Testis (tissue), 3 donors: Measurements from ENCODE around the gene ALAD. TPM values are rescaled to one million over a fixed set of nuclear protein-coding genes. Genes with fewer than 3 reads are reported as not detected.

Experiments
- DNase-seq: peaks from one replicate; pipeline ENCODE4 v3.0.0-alpha.2; 2019
- H3K27ac ChIP-seq, 2 donors: fragments of 200-600 bp; sonication (generic); one replicate each; pipeline ENCODE4 v1.5.1; 2019
- H3K27me3 ChIP-seq: fragments of 200-600 bp; sonication (generic); one replicate; pipeline ENCODE4 v1.5.1; 2019
- H3K36me3 ChIP-seq: fragments of 200-600 bp; sonication (generic); one replicate; pipeline ENCODE4 v1.5.1; 2017; ENCODE audit warnings: low read depth; ENCODE audit errors: missing control alignments
- H3K4me1 ChIP-seq: fragments of 200-600 bp; sonication (generic); one replicate; pipeline ENCODE4 v1.5.1; 2019
- H3K4me3 ChIP-seq, 2 donors: fragments of 200-600 bp; sonication (generic); one replicate each; pipeline ENCODE4 v1.5.1; 2017 to 2019
- H3K9me3 ChIP-seq: fragments of 200-600 bp; sonication (generic); one replicate; pipeline ENCODE4 v1.5.1; 2017
- POLR2A ChIP-seq: fragments of 450-650 bp; IDR thresholded peaks from one replicate; pipeline ENCODE4 v1.6.1; 2017; ENCODE audit warnings: antibody characterized with exemption, mild to moderate bottlenecking, moderate library complexity
- WGBS, 2 donors: methylation state at CpG; one replicate each; pipeline ENCODE4 v1.1.5; 2018; 5-methylcytosine and 5-hydroxymethylcytosine counted together
- intact Hi-C: fragments of 100-400 bp; cut with DNase I; formaldehyde crosslinking; loops from one replicate; pipeline ENCODE4 v1.15.1; 2023; ENCODE audit warnings: low total_unique reads
- polyA plus RNA-seq: library from polyadenylated mRNA; stranded (reverse); fragments of 350-450 nt; fragmentation: Illumina TruSeq; extraction: RNeasy Lipid Tissue Mini Kit (QIAGEN cat#74804); gene quantifications from one replicate; pipeline ENCODE4 v1.2.3, GENCODE V29; 2014; ENCODE audit warnings: low read depth, low replicate concordance; ENCODE audit not compliant: insufficient read depth
- total RNA-seq, 2 donors: library from RNA; depleted of rRNA; stranded (reverse); fragments of >200 nt; gene quantifications; one replicate each; pipeline ENCODE4 v1.2.3, GENCODE V29; 2016
- TF ChIP-seq, protein P1 (sequence below), 3 experiments: fragments of 450-650 bp in 2 of 3; fragments of 200-600 bp in 1 of 3; sonication (generic) in 1 of 3; IDR thresholded peaks; one replicate each; pipeline ENCODE4 v1.5.1; 2016 to 2019; ENCODE audit warnings: antibody characterized with exemption in 3 of 3, mild to moderate bottlenecking in 2 of 3, moderate library complexity in 1 of 3

Gene ALAD
- total and polyA plus RNA-seq, 3 donors from 2014 or later, result 44.8 to 58.6 (median 52.8) TPM

DNA sequence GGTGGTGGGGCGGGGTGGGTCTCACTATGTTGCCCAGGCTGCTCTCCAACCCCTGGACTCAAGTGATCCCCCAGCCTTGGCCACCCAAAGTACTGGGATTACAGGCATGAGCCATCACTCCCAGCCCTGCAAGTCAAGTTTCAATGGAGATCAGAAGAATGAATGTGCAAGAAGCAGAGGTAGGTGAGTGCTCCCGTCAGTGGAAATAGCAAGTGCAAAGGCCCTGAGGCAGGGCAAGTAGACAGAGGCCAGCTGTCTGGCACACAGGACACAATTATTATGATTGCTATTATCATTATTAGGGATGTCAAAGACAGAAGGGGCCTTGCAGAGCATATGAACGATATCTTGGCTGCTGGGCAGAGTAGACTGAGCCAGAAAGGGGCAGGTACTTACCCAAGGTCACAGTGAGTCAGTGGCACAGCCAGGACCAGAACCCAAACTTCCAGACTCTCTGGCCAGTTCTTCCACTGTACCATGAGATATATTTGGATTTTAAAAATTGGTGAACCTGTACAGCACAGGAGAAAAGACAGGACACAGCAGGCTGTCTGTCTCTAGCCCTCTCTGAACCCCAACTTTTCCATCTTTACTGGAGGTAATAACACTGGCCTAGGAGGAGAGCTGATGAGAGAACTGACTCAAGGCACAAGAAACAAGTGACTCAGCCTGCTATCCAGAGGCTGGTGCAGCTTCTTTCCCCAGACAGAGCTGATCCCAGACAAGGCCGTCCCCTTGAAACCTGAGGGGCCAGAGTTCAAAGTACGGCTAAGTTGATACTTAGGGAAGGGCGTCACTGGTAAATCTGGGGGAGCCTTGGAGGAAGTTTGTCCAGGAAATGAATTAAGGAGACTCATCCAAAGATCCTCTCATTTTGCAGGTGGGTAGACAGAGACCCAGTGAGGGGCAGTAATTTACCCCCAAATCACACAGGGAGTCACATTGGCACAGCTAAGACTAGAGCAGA is 25.7 kb downstream of the ALAD start:
- DNase-seq, result no peak
- Histone ChIP-seq H3K9me3 (no peaks in the 10 kb centered on the region), H3K36me3 (no peaks in the 10 kb centered on the region), H3K4me1 (peaks cover 12% of the 10 kb centered on the region), H3K27me3 (no peaks in the 10 kb centered on the region), H3K4me3 (no peak overlapping the region), H3K27ac (no peak overlapping the region)
- intact Hi-C loops, result no loop called here
- TF ChIP-seq, protein P1, sequence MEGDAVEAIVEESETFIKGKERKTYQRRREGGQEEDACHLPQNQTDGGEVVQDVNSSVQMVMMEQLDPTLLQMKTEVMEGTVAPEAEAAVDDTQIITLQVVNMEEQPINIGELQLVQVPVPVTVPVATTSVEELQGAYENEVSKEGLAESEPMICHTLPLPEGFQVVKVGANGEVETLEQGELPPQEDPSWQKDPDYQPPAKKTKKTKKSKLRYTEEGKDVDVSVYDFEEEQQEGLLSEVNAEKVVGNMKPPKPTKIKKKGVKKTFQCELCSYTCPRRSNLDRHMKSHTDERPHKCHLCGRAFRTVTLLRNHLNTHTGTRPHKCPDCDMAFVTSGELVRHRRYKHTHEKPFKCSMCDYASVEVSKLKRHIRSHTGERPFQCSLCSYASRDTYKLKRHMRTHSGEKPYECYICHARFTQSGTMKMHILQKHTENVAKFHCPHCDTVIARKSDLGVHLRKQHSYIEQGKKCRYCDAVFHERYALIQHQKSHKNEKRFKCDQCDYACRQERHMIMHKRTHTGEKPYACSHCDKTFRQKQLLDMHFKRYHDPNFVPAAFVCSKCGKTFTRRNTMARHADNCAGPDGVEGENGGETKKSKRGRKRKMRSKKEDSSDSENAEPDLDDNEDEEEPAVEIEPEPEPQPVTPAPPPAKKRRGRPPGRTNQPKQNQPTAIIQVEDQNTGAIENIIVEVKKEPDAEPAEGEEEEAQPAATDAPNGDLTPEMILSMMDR (IDR thresholded peaks at IDR 0.05), result no peak
- no peak for TF ChIP-seq POLR2A
- 64 to 89% methylated on average over 6 of the region's 6 CpGs for WGBS, 2 donors

DNA sequence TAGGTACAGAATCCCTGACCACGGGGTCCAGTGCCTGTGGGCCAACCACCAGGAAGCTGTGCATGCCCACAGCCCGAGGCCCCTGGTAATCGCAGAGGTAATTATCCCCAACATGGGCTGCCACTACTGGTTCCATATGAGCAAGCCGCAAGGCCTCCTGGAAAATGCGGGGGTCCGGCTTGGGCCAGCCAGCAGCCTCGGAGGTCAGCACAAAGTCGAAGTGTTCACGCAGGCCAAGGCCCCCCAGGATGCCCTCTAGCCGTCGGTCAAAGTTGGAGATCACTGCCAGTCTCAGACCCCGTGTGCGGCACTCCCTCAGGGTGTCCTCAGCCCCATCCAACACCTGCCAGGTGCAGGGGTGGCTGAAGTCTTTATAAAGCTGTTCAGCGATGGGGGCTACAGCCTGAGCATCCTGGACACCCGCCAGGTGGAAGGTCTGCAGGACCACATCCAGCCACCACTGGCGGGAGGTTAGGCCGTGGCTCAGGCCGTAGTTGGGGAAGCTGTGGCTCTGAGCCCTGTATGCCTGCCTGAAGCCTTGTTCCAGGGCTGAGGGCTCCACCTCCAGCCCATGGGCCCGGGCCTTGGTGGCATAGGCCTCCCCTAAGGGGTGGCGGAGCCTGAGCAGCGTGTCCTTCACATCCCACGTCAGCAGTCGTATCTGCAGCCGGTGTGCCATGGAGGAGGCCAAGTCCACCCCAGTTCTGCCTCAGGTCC is 27.2 kb downstream of the ALAD start:
- H3K27ac ChIP-seq, result no peak overlapping the region
- DNase-seq, result no peak
- intact Hi-C loops, result no loop called here
- no peaks in the 10 kb centered on the region for H3K36me3 ChIP-seq
- H3K27me3 ChIP-seq, result no peaks in the 10 kb centered on the region
- H3K4me3 ChIP-seq, result no peak overlapping the region
- 79 to 87% methylated on average over 4 to 22 of the region's 24 CpGs for WGBS, 2 donors
- no peaks in the 10 kb centered on the region for H3K9me3 ChIP-seq
- TF ChIP-seq POLR2A, result no peak
- TF ChIP-seq, protein P1 (IDR thresholded peaks at IDR 0.05), result no peak
- peaks cover 10% of the 10 kb centered on the region for H3K4me1 ChIP-seq

DNA sequence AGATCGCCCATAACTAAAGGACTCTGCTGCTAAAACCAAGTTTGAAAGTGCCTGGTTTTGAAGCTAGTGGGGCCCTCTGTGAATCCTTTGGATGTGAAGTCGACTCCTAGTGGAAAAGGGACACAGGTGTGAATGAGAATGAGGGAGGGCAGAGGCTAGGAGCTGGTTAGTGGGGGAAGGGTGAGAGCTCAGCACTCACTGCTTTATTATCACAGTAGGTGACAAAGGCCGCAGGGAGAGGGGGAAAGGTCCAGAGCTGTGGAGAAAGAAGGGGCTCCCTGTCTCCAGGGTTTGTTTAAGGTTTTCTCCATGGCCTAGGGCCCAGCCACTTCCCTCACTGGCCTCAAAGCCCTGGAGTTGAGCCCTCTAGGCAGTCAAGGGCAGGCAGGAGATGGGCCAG is 27.8 kb downstream of the ALAD start:
- no peak overlapping the region for H3K27ac ChIP-seq
- TF ChIP-seq, protein P1 (IDR thresholded peaks at IDR 0.05), result no peak
- no peak for TF ChIP-seq POLR2A
- intact Hi-C loops, result no loop called here
- H3K27me3 ChIP-seq, result no peaks in the 10 kb centered on the region
- H3K4me1 ChIP-seq, result peaks cover 8% of the 10 kb centered on the region
- H3K9me3 ChIP-seq, result no peaks in the 10 kb centered on the region
- DNase-seq, result no peak
- H3K4me3 ChIP-seq, result no peak overlapping the region
- H3K36me3 ChIP-seq, result no peaks in the 10 kb centered on the region
- WGBS, 2 donors, result 67 to 78% methylated on average over 3 of the region's 3 CpGs

DNA sequence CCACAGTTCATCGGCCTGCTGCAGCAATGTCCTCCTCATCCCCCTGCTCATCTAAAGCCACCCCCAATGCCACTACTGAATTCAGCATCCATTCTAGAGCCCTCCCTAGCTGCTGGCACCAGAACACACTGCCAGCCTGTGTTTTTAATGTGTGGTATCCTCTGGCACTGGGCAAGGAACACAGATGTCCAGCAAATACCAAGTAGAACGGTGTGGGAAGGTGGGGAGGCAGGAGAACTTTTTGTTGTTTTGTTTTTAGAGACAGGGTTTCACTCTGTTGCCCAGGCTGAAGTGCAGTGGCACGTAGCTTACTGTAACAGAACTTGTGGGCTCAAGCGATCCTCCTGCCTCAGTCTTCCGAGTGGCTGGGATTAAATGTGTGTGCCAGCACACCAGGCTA is 29.0 kb downstream of the ALAD start:
- intact Hi-C loops, result no loop called here
- DNase-seq, result no peak
- Histone ChIP-seq H3K36me3 (no peaks in the 10 kb centered on the region), H3K4me3 (no peak overlapping the region), H3K9me3 (no peaks in the 10 kb centered on the region), H3K27ac (no peak overlapping the region), H3K27me3 (no peaks in the 10 kb centered on the region), H3K4me1 (peaks cover 4% of the 10 kb centered on the region)
- 87 to 93% methylated on average over 5 of the region's 5 CpGs for WGBS, 2 donors
- no peak for TF ChIP-seq POLR2A

DNA sequence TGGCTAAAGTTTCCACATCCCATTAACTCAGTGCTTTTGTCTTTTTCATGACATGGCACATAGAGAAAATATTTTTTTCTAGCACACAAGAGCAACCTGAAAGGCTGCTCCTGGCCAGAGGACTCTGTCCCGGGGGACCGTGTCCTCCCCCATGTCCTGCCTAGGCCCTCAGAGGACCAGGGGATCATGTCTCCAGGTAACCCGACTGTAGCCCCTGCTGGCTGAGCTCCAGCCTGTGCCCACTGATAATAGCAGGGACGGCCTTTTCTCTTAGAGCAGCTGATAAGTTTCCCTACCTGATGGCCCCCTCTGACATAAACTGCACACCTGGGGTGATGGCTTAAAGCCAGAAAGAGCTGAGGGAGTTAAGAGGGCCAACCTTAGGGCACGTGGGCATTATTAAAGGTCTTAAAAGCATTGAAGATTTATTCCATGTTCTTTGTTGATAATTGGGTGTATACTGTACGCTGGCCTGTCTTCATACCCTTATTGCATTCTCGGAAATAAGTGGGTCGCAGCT is 30.2 kb downstream of the ALAD start:
- Histone ChIP-seq H3K4me3 (no peak overlapping the region), H3K27me3 (no peaks in the 10 kb centered on the region), H3K27ac (no peak overlapping the region), H3K36me3 (no peaks in the 10 kb centered on the region), H3K4me1 (peaks cover 4% of the 10 kb centered on the region), H3K9me3 (no peaks in the 10 kb centered on the region)
- WGBS, 2 donors, result 71 to 73% methylated on average over 6 to 8 of the region's 8 CpGs
- no peak for DNase-seq
- intact Hi-C loops, result no loop called here
- TF ChIP-seq POLR2A, result no peak
- TF ChIP-seq, protein P1 (IDR thresholded peaks at IDR 0.05), result no peak
